Osteoblast (primary cell): ENCODE measurements around the gene SUGCT. TPM values are rescaled to one million over a fixed set of nuclear protein-coding genes. Genes with fewer than 3 reads are reported as not detected.

ENCODE experiments used
- DNase-seq: peaks from one replicate; pipeline ENCODE4 v3.0.0; 2011; ENCODE audit warnings: low spot score, mixed read lengths; ENCODE audit not compliant: insufficient read length; ENCODE audit errors: missing footprints
- H2AFZ ChIP-seq: 2 replicates; pipeline ENCODE4 v1.6.0; 2011; ENCODE audit warnings: mild to moderate bottlenecking, low read length
- H3K27ac ChIP-seq: 2 replicates; pipeline ENCODE4 v1.5.1; 2011; ENCODE audit warnings: mild to moderate bottlenecking, low read depth, low read length, moderate library complexity
- H3K27me3 ChIP-seq: 2 replicates; pipeline ENCODE4 v1.6.0; 2012; ENCODE audit warnings: mild to moderate bottlenecking, control low read depth, inconsistent platforms, low read length, moderate library complexity; ENCODE audit not compliant: insufficient read depth
- H3K36me3 ChIP-seq: 2 replicates; pipeline ENCODE4 v1.5.1; 2011; ENCODE audit warnings: mild to moderate bottlenecking, low read length, control low read depth, moderate library complexity; ENCODE audit not compliant: insufficient read depth
- H3K4me1 ChIP-seq: 2 replicates; pipeline ENCODE4 v1.5.1; 2011; ENCODE audit warnings: mild to moderate bottlenecking, low read length, control low read depth, moderate library complexity; ENCODE audit not compliant: insufficient read depth
- H3K4me2 ChIP-seq: 2 replicates; pipeline ENCODE4 v1.6.0; 2011; ENCODE audit warnings: mild to moderate bottlenecking, low read length; ENCODE audit not compliant: insufficient read depth
- H3K4me3 ChIP-seq: fragments of 200-600 bp; sonication (generic); 3 replicates; pipeline ENCODE4 v1.5.1; 2012; ENCODE audit warnings: mild to moderate bottlenecking, low read length, inconsistent platforms; ENCODE audit not compliant: insufficient read depth
- H3K79me2 ChIP-seq: 2 replicates; pipeline ENCODE4 v1.6.0; 2012; ENCODE audit warnings: mild to moderate bottlenecking, low read length, control low read depth, inconsistent platforms; ENCODE audit not compliant: insufficient read depth
- H3K9me3 ChIP-seq: 2 replicates; pipeline ENCODE4 v1.5.1; 2011; ENCODE audit warnings: low read depth, low read length, control low read depth
- H4K20me1 ChIP-seq: 2 replicates; pipeline ENCODE4 v1.6.0; 2012; ENCODE audit warnings: mild to moderate bottlenecking, low read length, control low read depth; ENCODE audit not compliant: insufficient read depth
- CTCF ChIP-seq: IDR thresholded peaks from 2 replicates; pipeline ENCODE4 v1.5.1; 2011; ENCODE audit warnings: mild to moderate bottlenecking, low read depth, low read length, moderate library complexity; ENCODE audit errors: extremely low read depth
- total RNA-seq: library from RNA; depleted of rRNA; stranded (reverse); fragments of >200 nt; gene quantifications from 2 replicates; pipeline ENCODE4 v1.2.3, GENCODE V29; 2012

SUGCT gene
- total RNA-seq, 1 donor: 21.7 TPM

DNA sequence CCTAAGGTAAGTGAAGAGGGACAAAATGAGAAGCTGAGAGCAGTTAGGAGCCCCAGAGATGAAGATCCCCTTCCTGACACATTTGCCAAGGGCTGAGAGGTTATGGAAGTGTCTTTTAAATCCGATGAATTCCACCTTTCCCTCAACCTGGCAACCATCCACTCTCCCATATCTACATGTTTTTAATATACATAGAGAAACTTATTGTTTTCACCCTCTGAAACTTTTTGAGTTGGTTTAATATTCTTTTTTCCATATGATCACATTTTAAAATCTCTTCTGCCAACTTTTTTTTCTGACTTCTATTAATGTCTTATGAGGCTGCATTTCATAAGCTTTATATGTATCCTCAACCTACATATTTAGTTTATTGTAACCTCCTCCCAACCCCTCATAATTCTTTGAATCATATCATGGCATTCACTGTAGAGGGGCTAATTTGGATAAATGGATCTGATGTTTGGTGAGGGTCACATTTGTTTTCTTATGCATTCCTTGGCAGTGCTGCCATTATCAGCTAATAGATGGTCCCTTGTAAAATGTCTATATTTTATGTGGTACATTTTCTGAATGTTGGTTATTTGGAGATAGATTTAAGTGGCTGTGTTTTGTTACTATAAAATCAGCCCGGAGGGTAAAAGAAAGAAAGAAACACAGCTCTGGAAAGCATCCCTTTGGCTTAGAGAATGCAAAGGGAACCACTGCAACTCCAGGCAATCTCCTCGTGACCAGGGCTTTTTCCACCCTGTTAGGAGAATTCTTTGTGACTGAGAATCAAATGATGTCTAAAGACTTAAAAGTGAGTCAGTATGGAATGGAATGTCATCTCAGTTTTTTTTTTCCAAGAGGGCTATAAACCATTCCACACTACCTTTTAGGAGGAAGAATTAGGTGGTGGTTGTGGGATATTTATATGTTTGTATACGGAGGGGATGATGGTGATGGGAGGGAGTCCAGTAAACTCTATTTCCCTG, 334.4 kb downstream of the SUGCT start:
- TF ChIP-seq CTCF: no peak
- no peaks in the 10 kb centered on the region for H3K36me3 ChIP-seq
- no peak for DNase-seq
- peak overlapping the region; percentile 76 for H3K4me2 ChIP-seq
- H2AFZ ChIP-seq: peak overlapping the region; percentile 52
- peak overlapping the region; percentile 92 for H3K27ac ChIP-seq
- H3K79me2 ChIP-seq: no peaks in the 10 kb centered on the region
- no peaks in the 10 kb centered on the region for H3K9me3 ChIP-seq
- H3K4me1 ChIP-seq: peaks cover 29% of the 10 kb centered on the region
- no peaks in the 10 kb centered on the region for H3K27me3 ChIP-seq
- no peaks in the 10 kb centered on the region for H4K20me1 ChIP-seq
- peak overlapping the region; percentile 48 for H3K4me3 ChIP-seq

DNA sequence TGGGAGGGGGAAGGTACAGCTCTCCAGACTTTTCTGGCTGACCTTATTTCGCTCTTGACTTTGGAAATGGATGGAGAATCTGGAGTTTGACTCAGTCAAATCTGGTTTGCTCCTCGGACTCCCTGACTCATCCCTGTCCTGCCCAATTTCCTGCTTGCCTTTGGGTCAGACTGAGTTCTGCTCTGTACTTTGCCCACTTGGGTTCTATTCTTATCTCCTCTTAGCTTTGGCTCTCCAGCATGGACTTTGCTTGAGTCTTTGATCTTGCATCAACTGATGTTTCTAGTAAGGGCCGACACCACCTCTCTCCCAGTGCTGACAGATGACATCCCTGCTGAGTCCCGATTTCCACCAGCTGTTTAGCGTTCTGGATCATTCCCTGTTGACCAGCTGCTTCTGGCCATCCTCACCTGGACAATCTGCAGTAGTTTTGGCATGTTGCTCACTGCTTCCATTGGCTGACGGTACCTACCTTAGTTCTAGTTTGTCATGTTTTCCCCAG, 335.3 kb downstream of the SUGCT start:
- no peak for TF ChIP-seq CTCF
- no peaks in the 10 kb centered on the region for H3K27me3 ChIP-seq
- DNase-seq: no peak
- peak overlapping the region; percentile 48 for H3K4me3 ChIP-seq
- H3K36me3 ChIP-seq: no peaks in the 10 kb centered on the region
- H4K20me1 ChIP-seq: no peaks in the 10 kb centered on the region
- H3K9me3 ChIP-seq: no peaks in the 10 kb centered on the region
- peak overlapping the region; percentile 76 for H3K4me2 ChIP-seq
- H2AFZ ChIP-seq: peak overlapping the region; percentile 5
- H3K27ac ChIP-seq: peak overlapping the region; percentile 92
- H3K4me1 ChIP-seq: peaks cover 29% of the 10 kb centered on the region
- H3K79me2 ChIP-seq: no peaks in the 10 kb centered on the region

DNA sequence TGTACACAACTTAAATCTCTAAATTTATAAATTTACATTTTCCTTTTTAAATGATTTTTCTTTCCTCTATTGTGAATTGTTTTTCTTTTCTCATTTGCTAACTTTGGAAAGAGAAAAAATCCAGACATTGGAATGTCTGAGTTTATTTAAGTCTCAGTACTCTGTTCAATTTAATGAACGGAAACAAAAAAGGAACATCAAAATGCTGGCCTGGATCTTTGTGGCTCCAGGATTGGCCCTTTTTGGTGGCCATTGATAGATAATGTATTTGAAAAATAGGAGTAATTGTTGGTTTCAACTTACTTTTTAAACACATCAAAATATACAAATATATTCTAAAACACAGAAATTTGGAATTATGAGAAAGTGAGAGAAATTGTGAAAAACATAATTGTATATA, 336.0 kb downstream of the SUGCT start:
- H3K27ac ChIP-seq: peak overlapping the region; percentile 92
- DNase-seq: no peak

More for the DNA sequence above, 336.0 kb downstream of the SUGCT start:
- H3K4me3 ChIP-seq: no peak overlapping the region
- no peak for TF ChIP-seq CTCF
- H3K4me2 ChIP-seq: peak overlapping the region; percentile 76
- H3K4me1 ChIP-seq: peaks cover 29% of the 10 kb centered on the region
- no peak overlapping the region for H2AFZ ChIP-seq
- H3K27me3 ChIP-seq: no peaks in the 10 kb centered on the region
- H3K36me3 ChIP-seq: no peaks in the 10 kb centered on the region
- no peaks in the 10 kb centered on the region for H4K20me1 ChIP-seq
- H3K9me3 ChIP-seq: no peaks in the 10 kb centered on the region
- no peaks in the 10 kb centered on the region for H3K79me2 ChIP-seq
